Right kidney (tissue), 1 donor: ENCODE measurements around the gene CSMD2.
A peak's percentile ranks its signal among the peaks of the same experiment; 100 is the strongest.

ENCODE experiments used
- DNase-seq: peaks from one replicate; pipeline ENCODE4 v3.0.0-alpha.2; 2016

CSMD2 gene

DNA sequence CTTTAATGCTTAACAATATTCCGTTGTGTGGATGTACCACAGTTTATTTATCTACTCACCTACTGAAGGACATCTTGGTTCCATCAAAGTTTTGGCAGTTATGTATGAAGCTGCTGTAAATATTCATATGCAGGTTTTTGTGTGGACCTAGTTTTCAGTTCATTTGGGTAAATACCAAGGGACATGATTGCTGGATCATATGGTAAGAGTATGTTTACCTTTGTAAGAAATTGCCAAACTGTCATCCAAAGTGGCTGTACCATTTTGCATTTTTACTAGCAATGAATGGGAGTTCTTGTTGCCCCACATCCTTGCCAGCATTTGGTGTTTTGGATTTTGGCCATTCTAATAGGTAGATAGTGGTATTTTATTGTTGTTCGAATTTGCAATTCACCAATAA, 682.6 kb downstream of the CSMD2 start:
- no peak for DNase-seq

GRCh38 chr1:33477451-33477850, 687.6 kb downstream of the CSMD2 start:
- DNase-seq, result no peak

DNA sequence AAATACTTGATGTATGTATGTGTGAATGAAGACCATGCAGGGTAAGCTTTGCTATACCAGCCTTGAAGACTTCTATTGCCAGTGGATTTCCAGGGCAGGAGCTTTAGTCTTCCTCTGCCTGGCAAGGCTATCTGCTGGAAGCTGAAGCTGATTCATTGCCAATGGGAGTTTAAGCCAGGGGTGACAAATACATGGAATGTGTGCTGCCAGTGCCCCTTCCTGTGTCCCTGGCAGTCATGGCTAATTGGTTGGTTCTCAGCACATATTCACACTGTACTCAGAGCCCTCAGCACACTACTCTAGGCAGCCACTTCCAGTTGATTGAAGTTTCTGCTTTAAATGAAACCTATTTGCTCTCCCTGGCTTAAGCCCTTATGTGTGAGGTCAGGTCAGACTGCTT, 691.1 kb downstream of the CSMD2 start:
- no peak for DNase-seq

GRCh38 chr1:33472269-33472980, 692.6 kb downstream of the CSMD2 start, which contains the start of gene ZSCAN20:
Gene ZSCAN20 (plus strand): TSS chr1:33472645. CDS start chr1:33479289, 6,644 bp downstream.
- peak; percentile 80 for DNase-seq

GRCh38 chr1:33471416-33471815, 693.6 kb downstream of the CSMD2 start:
- no peak for DNase-seq

GRCh38 chr1:33470495-33471012, 694.5 kb downstream of the CSMD2 start:
- DNase-seq, result peak; percentile 54

GRCh38 chr1:33469691-33470090, 695.3 kb downstream of the CSMD2 start:
- DNase-seq, result no peak

GRCh38 chr1:33468967-33469366, 696.1 kb downstream of the CSMD2 start:
- no peak for DNase-seq

DNA sequence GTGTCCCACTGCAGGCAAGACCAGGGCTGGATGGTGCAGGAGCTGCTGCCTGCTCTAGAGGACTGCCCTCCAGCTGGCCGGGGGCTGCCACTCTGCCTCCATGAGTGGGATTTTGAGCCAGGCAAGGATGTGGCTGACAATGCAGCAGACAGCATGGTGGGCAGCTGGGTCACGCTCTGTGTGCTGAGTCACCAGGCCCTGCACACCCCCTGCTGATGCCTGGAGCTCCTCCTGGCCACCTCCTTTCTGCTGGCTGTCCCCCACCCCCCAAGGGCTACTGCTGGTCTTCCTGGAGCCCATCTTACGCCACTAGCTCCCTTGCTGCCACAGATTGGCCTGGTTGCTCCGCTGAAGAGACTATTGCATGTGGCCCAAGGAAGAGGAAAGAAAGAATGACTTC, 696.5 kb downstream of the CSMD2 start:
- no peak for DNase-seq

GRCh38 chr1:33468011-33468410, 697.0 kb downstream of the CSMD2 start:
- no peak for DNase-seq

- DNase-seq, result no peak
These were observed 698.9 kb downstream of the CSMD2 start for GRCh38 chr1:33466159-33466558.

DNA sequence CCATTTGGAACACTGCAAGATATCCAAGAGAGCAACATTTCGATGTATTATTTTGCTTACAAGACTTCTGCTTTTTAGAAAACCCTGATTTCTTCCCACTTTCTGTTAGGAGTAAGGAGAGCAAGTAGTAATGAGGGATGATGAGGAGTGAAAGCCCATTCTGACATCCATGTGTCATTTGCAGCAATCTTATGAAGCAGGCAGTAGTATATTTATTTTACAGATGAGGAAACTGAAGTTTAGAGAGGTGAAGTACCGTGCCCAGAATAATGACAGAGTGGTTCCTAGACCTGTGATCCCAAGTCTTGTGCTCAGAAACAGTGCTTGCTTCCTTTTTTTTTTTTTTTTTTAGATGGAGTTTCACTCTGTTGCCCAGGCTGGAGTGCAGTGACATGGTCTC, 699.7 kb downstream of the CSMD2 start:
- DNase-seq, result no peak

DNA sequence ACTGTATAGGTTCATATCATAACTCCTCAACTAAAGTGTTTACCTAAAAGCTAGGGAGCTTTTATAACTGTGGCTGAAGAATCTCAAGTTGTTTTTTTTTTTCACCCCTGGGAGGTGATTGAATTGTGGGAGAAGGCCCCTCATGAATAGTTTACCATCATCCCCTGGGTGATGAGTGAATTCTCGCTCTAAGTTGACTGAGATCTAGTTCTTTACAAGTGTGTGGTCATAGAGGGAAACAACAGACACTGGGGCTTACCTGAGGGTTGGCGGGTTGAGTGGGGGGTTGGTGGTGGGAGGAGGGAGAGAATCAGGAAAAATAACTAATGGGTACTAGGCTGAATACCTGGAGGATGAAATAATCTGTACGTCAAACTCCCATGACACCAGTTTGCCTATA, 700.5 kb downstream of the CSMD2 start:
- no peak for DNase-seq
